Activated naive CD8-positive, alpha-beta T cell (primary cell): ENCODE data around the gene ZNF385B.
"Not testable (repeated sequence)": the region's sequence is repeated elsewhere in the genome, so short reads cannot be mapped to it uniquely, and the experiment has no call there.

Source experiments
- H3K27ac Mint-ChIP-seq: one replicate; pipeline ENCODE4 v1.8.0; 2021; ENCODE audit warnings: mixed read lengths
- H3K27me3 Mint-ChIP-seq: one replicate; pipeline ENCODE4 v1.8.0; 2021; ENCODE audit warnings: mixed read lengths
- H3K36me3 Mint-ChIP-seq: one replicate; pipeline ENCODE4 v1.8.0; 2021; ENCODE audit warnings: mixed read lengths
- H3K4me1 Mint-ChIP-seq: one replicate; pipeline ENCODE4 v1.8.0; 2021; ENCODE audit warnings: low read depth, mixed read lengths
- H3K4me3 Mint-ChIP-seq: one replicate; pipeline ENCODE4 v1.8.0; 2021; ENCODE audit warnings: mild to moderate bottlenecking, mixed read lengths
- H3K9me3 Mint-ChIP-seq: one replicate; pipeline ENCODE4 v1.8.0; 2021; ENCODE audit warnings: low read depth, mixed read lengths

The ZNF385B gene

GRCh38 chr2:179796213-179797007 lies 65.0 kb downstream of the ZNF385B start:
- Mint-ChIP-seq H3K4me1 (no peaks in the 10 kb centered on the region), H3K27ac (no peak overlapping the region), H3K4me3 (no peak overlapping the region), H3K9me3 (no peaks in the 10 kb centered on the region), H3K27me3 (no peaks in the 10 kb centered on the region), H3K36me3 (no peaks in the 10 kb centered on the region)

GRCh38 chr2:179793902-179794301 lies 67.5 kb downstream of the ZNF385B start:
- Mint-ChIP-seq H3K9me3 (no peaks in the 10 kb centered on the region), H3K36me3 (no peaks in the 10 kb centered on the region)

DNA sequence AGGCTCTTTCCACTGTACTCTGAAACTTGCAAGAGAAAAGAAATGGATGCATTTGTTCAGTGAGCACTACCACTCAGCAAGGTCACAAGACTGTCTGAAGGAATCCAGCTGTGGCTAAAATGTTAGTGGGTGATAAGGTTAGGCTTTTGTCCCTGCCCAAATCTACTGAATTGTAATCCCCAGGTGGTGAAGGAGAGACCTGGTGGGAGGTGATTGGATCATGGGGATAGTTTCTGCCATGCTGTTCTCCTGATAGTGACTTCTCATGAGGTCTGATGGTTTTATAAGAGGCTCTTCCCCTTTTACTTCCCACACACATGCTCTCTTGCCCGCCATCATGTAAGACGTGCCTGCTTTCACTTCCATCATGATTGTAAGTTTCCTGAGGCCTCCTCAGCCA lies 68.2 kb downstream of the ZNF385B start:
- Mint-ChIP-seq H3K4me3 (no peak overlapping the region), H3K27ac (no peak overlapping the region), H3K36me3 (no peaks in the 10 kb centered on the region), H3K9me3 (no peaks in the 10 kb centered on the region), H3K4me1 (no peaks in the 10 kb centered on the region), H3K27me3 (no peaks in the 10 kb centered on the region)

More at GRCh38 chr2:179793902-179794301, 67.5 kb downstream of the ZNF385B start:
- Mint-ChIP-seq H3K27ac (no peak overlapping the region), H3K4me3 (no peak overlapping the region), H3K27me3 (no peaks in the 10 kb centered on the region), H3K4me1 (no peaks in the 10 kb centered on the region)

DNA sequence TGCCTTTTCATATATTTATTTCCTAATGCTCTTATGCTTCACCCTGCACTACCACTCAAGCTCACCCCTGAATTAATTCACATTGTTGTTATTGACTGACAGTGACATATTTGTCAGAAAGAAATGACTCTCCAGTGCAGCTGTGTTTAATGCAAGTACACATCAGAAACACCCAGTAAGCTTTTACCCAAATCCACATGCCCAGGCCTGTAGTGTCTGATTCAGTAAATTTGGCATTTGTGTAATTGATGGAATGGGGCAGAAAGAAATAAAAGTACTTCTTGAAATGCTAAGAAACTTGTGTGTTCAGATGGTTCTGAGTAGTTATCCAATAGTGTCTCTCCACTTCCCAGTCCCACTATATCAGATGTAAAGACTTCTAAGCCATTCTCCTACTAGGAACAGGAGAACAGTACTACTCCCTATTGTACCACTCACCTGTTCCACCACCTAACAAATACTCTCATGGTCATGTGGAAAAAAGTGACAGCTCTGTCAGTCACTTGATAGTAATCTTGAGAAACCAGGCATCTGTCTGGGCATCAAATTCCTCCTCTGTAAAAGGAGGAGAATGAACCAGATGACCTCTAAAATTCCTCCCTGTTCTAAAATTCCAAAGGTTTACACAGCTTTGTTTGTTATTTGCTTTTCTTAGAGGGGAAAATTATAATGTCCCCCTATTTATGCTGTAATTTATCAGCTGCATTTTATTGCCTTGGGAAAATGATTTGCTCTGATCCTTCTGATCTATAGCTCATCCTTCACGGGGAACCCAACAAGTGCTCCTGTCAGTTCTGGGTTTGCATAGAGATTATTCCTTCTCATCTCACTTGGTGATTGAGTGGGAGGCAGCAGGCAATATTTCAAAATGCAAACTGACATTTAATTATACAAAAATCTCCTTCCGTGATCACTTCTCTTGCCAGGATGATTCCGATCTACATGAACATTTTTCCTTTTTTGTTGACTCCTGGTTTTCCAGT lies 70.9 kb downstream of the ZNF385B start:
- H3K36me3 Mint-ChIP-seq, result no peaks in the 10 kb centered on the region
- H3K27ac Mint-ChIP-seq, result no peak overlapping the region
- H3K4me3 Mint-ChIP-seq, result no peak overlapping the region
- no peaks in the 10 kb centered on the region for H3K27me3 Mint-ChIP-seq
- H3K9me3 Mint-ChIP-seq, result no peaks in the 10 kb centered on the region
- H3K4me1 Mint-ChIP-seq, result no peaks in the 10 kb centered on the region

DNA sequence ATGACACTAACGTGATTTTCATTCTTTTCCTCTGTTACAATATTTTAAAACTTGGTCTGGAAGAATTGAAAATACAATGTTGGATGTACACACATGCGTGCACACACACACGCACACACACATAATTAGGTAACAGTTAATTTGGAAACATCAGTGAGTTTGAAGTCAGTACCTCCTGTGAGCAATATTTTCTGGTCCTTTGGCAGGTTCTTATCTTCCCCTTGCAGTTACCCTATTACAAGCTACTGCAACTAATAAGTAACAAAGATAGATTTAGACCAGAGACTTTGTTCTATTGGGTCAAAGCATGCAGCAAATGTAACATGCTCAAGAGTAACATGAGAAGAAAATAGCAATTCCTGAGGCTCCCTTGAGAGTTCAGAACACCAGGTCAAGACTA lies 73.3 kb downstream of the ZNF385B start:
- no peak overlapping the region for H3K27ac Mint-ChIP-seq
- no peak overlapping the region for H3K4me3 Mint-ChIP-seq
- no peaks in the 10 kb centered on the region for H3K9me3 Mint-ChIP-seq
- H3K36me3 Mint-ChIP-seq, result no peaks in the 10 kb centered on the region
- no peaks in the 10 kb centered on the region for H3K27me3 Mint-ChIP-seq
- H3K4me1 Mint-ChIP-seq, result no peaks in the 10 kb centered on the region

DNA sequence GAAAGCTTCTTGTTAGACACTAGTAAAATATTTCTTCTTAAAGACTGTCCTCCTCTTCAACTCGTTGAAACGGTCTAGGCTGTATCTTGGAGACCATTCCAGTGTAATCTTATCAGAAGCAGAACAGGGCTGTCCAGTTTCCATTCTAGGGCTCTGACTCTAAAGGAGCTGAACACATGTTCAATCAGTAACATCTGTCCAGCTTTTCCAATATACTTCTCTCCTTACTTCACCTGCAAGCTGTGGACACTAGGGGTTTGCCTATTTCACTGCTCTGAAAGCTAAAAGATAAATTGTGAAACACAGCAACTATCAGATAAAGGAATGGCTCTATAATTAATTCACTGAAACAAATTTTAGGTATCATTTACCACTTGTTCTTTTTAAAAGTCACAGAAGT lies 73.8 kb downstream of the ZNF385B start:
- Mint-ChIP-seq H3K36me3 (no peaks in the 10 kb centered on the region), H3K4me1 (no peaks in the 10 kb centered on the region), H3K4me3 (no peak overlapping the region)

GRCh38 chr2:179785902-179786301 lies 75.5 kb downstream of the ZNF385B start:
- no peaks in the 10 kb centered on the region for H3K9me3 Mint-ChIP-seq
- H3K4me1 Mint-ChIP-seq, result no peaks in the 10 kb centered on the region
- peaks cover 2% of the 10 kb centered on the region for H3K27me3 Mint-ChIP-seq
- H3K36me3 Mint-ChIP-seq, result no peaks in the 10 kb centered on the region
- no peak overlapping the region for H3K27ac Mint-ChIP-seq
- H3K4me3 Mint-ChIP-seq, result no peak overlapping the region

More for the DNA sequence above, 73.8 kb downstream of the ZNF385B start:
- Mint-ChIP-seq H3K9me3 (no peaks in the 10 kb centered on the region), H3K27ac (no peak overlapping the region), H3K27me3 (no peaks in the 10 kb centered on the region)

GRCh38 chr2:179782346-179782745 lies 79.1 kb downstream of the ZNF385B start:
- not testable (repeated sequence) for H3K4me1 Mint-ChIP-seq, H3K36me3 Mint-ChIP-seq, H3K4me3 Mint-ChIP-seq, H3K27ac Mint-ChIP-seq, H3K9me3 Mint-ChIP-seq, H3K27me3 Mint-ChIP-seq

GRCh38 chr2:179773986-179774385 lies 87.4 kb downstream of the ZNF385B start:
- H3K36me3 Mint-ChIP-seq, result no peaks in the 10 kb centered on the region
- peaks cover 6% of the 10 kb centered on the region for H3K27me3 Mint-ChIP-seq
- H3K4me3 Mint-ChIP-seq, result no peak overlapping the region
- no peak overlapping the region for H3K27ac Mint-ChIP-seq
- no peaks in the 10 kb centered on the region for H3K4me1 Mint-ChIP-seq
- H3K9me3 Mint-ChIP-seq, result no peaks in the 10 kb centered on the region

- Mint-ChIP-seq H3K36me3 (no peaks in the 10 kb centered on the region), H3K4me3 (no peak overlapping the region), H3K9me3 (no peaks in the 10 kb centered on the region), H3K27me3 (peaks cover 8% of the 10 kb centered on the region), H3K4me1 (no peaks in the 10 kb centered on the region), H3K27ac (no peak overlapping the region)
Measured at GRCh38 chr2:179772346-179772745, 89.1 kb downstream of the ZNF385B start.

GRCh38 chr2:179771791-179772190 lies 89.6 kb downstream of the ZNF385B start:
- H3K4me3 Mint-ChIP-seq, result no peak overlapping the region
- no peak overlapping the region for H3K27ac Mint-ChIP-seq
- no peaks in the 10 kb centered on the region for H3K36me3 Mint-ChIP-seq
- H3K4me1 Mint-ChIP-seq, result no peaks in the 10 kb centered on the region
- peaks cover 13% of the 10 kb centered on the region for H3K27me3 Mint-ChIP-seq
- H3K9me3 Mint-ChIP-seq, result no peaks in the 10 kb centered on the region

GRCh38 chr2:179770029-179770428 lies 91.4 kb downstream of the ZNF385B start:
- no peaks in the 10 kb centered on the region for H3K36me3 Mint-ChIP-seq
- H3K27me3 Mint-ChIP-seq, result peaks cover 15% of the 10 kb centered on the region
- no peaks in the 10 kb centered on the region for H3K9me3 Mint-ChIP-seq
- no peaks in the 10 kb centered on the region for H3K4me1 Mint-ChIP-seq
- no peak overlapping the region for H3K4me3 Mint-ChIP-seq
- H3K27ac Mint-ChIP-seq, result no peak overlapping the region

DNA sequence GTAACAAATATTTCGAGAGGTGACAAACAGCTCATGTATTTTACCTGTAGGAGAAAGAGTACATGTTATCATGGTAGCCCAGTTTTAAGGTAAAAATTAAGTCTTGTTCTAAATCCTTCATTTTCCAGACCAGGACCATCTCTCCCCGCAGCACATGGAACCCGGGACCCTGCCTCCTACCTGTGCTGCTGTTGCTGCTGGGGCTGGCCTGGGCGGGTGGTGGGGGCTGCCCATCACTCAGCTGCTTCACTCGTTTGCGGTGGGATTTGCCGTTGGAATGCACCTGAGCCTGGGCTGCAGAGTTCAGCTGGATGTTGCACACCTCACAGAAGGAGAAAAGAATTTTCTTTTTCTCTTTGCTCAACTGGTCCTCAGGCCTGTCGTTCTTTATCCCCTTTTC lies 92.1 kb downstream of the ZNF385B start:
- H3K27me3 Mint-ChIP-seq, result peaks cover 17% of the 10 kb centered on the region
- H3K27ac Mint-ChIP-seq, result no peak overlapping the region
- H3K4me3 Mint-ChIP-seq, result no peak overlapping the region
- no peaks in the 10 kb centered on the region for H3K36me3 Mint-ChIP-seq
- H3K4me1 Mint-ChIP-seq, result no peaks in the 10 kb centered on the region
- peaks cover 6% of the 10 kb centered on the region for H3K9me3 Mint-ChIP-seq

- no peaks in the 10 kb centered on the region for H3K36me3 Mint-ChIP-seq
- H3K4me3 Mint-ChIP-seq, result no peak overlapping the region
- no peak overlapping the region for H3K27ac Mint-ChIP-seq
- H3K27me3 Mint-ChIP-seq, result peaks cover 14% of the 10 kb centered on the region
- no peaks in the 10 kb centered on the region for H3K4me1 Mint-ChIP-seq
- H3K9me3 Mint-ChIP-seq, result peaks cover 7% of the 10 kb centered on the region
Measured at GRCh38 chr2:179768765-179769164, 92.6 kb downstream of the ZNF385B start.

- Mint-ChIP-seq H3K36me3 (no peaks in the 10 kb centered on the region), H3K4me1 (no peaks in the 10 kb centered on the region)
Measured at GRCh38 chr2:179765666-179766065, 95.7 kb downstream of the ZNF385B start.

More at GRCh38 chr2:179765666-179766065, 95.7 kb downstream of the ZNF385B start:
- Mint-ChIP-seq H3K27me3 (peaks cover 12% of the 10 kb centered on the region), H3K27ac (no peak overlapping the region), H3K9me3 (peaks cover 7% of the 10 kb centered on the region), H3K4me3 (no peak overlapping the region)
